DMS 273 treated with DMSO at 0.1 percent for 48 hours (cell line): ENCODE data around the gene PRTG.

Experiments used
- DNase-seq: peaks from one replicate; lab custom pipeline; 2025; lab: John Stamatoyannopoulos, UW

Gene PRTG

DNA sequence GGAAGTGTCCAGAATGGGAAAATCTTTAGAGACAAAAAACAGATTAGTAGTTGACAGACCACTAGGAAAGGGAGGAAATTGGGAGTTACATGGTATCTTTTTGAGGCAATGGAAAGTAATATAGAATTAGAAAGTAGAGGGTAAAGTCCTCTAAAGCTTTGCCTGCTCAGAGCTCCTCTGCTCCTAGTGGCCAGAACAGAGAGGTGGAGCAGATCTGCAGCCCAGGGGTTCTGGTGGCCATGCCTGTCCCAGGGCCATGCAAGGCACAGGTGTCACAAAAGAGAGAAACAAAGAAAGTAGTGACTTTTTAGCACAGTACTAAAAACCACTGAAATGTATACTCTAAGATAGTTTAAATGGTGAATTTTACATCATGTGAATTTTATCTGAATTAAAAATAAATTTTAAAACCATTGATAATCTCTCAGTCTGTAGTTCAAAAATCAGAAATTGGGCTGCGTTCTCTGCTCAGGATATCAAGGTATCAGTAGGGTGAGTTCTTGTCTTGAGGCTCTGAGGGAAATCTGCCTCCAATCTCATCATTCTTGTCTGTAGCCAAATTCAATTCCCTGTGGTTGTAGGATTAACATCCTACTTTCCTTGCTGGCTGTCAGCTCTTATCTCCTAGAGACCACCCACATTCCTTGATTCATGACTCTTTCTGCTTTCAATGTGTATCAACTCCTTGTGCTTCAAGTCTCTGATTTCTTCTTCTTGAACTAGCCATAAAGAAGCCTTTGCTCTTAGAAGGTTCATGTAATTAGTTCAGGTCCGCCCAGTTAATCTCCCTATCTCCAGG, 178.4 kb downstream of the PRTG start:
- no peak for DNase-seq

DNA sequence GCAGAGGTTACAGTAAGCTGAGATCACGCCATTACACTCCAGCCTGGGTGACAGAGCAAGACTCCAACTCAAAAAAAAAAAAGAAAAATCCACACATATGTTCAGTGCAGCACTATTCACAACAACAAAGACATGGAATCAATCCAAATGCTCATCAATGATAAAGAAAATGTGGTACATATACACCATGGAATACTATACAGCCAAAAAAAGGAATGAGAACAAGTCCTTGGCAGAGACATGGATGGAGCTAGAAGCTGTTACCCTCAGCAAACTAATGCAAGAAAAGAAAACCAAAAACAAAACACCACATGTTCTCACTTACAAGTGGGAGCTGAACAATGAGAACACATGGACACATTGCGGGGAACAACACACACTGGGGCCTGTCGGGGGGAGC, 180.4 kb downstream of the PRTG start:
- no peak for DNase-seq
